GM18498 (cell line): ENCODE results near the gene SPEG.

Source experiments
- ATAC-seq: cut with Tn5 transposase; IDR thresholded peaks from one replicate; pipeline ENCODE4 v1.9.1; 2021; ENCODE audit warnings: mild to moderate bottlenecking, moderate library complexity; ENCODE audit not compliant: unreplicated experiment

Gene SPEG

DNA sequence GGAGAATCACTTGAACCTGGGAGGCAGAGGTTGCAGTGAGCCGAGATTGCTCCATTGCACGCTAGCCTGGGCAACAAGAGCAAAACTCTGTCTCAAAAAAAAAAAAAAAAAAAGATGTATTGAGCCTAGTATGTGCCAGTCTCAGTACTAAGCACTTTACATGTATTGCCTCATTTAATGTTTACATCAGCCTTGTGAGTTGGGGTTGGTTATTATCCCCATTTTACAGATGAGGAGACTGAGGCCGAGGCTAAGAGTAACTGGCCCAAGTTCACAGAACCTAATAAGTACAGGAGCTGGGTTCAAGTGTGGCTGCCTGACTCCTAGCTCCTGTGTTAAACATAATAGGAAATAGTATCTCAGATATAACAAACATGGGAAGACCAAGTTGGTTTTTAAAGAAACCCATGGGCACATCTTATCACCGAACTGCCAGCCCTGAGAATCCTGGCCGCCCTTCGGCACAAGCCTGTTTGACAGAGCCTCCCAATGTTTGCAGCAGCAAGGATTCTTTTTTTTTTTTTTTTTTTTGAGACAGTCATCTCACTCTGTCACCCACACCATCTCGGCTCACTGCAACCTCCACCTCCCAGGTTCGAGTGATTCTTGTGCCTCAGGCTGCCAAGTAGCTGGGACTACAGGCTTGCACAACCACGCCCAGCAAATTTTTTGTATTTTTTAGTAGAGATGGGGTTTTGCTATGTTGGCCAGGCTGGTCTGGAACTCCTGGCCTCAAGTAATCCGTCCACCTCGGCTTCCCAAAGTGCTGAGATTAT lies 39.8 kb downstream of the SPEG start:
- ATAC-seq, result no peak

DNA sequence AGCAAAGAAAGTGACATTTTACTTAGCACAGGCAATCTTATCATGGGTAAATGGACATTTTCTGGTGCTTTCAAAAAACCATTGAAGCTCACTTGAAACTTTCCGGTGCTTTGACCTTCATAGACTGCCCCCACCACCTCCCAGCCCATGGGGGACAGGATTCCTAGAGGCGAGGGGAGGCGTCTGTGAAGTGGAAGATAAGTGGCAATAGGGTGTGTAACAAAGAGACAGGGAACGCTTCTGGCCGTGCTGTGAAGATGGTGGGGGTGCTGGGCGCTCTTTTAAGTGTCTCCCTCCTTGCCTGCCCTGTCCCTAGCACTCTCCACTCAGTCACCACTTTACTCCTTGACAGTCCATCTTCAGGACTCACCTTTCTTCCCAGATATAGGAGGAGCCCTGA lies 40.6 kb downstream of the SPEG start:
- no peak for ATAC-seq

DNA sequence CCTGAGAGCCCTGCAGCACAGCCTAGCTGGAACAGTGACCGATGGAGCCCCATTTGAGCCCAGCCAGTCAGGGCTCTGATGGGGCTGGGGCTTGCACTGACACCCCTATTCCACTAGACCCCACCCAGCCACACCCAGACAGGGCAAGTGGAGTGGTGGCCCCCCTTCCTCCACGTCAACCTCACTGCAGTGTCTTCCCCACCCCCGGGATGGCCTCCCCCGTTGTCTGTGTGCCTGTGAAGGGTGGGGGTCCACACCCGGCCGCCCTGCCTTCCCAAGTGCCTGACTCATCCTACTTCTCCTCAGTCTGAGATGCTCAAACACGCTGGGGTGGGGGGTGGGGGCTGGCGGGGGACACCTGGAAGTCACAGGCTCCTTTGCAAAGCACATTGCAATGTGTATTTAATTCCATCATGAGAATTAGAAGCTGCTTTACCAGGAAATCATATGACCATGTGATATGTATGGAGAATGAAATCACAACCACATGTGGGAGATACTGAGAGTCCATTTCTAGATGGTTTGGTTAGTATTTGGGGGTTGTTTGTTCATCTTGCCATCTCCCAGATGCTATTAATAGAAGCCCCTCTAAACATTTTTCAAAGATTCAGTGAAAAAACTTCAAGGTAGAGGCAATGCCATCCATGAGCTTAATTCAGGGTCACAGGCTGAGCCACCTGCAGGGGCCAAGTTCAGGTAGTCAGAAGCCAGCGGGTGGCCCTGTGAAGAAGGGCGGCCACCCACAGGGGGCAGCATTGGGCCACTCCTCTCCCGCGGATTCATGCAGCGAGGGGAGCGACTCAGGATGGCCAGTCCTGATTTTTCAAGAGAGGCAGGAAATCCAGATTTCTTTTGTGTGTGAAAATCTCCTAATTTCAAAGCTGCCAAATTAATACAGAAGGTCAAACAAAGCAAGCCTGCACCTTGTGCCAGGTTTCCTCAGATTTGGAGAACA lies 41.3 kb downstream of the SPEG start:
- no peak for ATAC-seq

DNA sequence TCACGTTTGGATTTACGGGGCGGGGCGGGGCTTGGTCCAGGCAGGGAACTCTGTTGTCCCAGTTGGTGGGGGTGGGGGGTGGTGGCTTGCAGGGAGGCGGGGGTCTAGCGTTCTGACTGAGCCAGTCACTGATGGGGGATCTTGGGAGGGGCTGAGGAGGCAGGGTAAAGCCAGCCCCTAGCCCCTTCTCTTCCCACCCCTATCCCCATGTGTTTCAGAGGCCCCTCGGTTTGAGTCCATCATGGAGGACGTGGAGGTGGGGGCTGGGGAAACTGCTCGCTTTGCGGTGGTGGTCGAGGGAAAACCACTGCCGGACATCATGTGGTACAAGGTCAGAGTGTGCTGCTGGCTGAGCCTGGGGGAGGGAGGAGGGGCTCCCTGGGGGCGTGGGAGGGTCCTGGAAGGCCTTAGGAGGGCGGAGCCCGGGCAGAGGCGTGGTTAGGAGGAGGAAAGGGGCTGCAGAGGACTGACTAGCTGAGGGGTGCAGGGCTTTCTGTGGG lies 42.1 kb downstream of the SPEG start:
- ATAC-seq, result no peak

DNA sequence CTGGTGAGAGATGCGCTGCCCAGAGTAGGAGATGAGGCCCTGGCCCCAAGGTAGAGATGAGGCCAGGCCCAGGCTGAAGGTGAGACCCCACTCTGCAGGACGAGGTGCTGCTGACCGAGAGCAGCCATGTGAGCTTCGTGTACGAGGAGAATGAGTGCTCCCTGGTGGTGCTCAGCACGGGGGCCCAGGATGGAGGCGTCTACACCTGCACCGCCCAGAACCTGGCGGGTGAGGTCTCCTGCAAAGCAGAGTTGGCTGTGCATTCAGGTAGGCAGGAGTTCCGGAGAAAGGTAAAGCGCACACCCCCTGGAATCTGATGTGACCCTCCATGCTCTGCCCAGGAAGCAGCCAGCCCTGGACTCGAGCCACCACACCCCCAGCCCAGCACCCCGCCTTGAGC lies 42.5 kb downstream of the SPEG start:
- no peak for ATAC-seq

DNA sequence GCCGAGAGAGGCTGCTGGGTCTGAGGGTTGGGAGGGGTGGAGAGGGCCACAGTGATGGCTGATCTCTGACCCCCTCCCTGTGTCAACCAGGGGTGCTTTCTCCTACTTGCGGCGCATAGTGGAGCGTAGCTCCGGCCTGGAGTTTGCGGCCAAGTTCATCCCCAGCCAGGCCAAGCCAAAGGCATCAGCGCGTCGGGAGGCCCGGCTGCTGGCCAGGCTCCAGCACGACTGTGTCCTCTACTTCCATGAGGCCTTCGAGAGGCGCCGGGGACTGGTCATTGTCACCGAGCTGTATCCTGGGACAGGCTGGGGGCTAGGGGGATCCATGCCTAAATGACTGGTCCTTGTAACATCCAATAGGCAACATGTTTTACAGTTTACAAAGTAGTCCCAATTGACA lies 43.2 kb downstream of the SPEG start:
- ATAC-seq, result no peak

DNA sequence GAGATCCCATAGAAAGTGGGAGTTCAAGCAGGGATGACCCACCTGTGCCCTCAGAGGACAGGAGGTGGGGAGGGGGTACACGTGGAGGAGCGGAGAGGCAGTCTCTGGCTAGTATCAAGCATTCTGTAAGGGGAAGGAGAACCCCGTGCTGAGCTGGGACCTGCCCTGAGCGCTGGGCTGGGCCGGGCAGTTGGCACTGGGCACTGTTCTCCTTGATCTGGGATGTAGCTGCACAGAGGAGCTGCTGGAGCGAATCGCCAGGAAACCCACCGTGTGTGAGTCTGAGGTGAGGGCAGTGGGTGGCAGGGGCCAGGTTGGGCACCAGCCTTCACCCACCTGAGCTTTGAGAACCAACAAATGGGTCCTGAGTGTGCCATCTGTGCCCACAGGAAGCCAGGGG lies 44.3 kb downstream of the SPEG start:
- no peak for ATAC-seq

DNA sequence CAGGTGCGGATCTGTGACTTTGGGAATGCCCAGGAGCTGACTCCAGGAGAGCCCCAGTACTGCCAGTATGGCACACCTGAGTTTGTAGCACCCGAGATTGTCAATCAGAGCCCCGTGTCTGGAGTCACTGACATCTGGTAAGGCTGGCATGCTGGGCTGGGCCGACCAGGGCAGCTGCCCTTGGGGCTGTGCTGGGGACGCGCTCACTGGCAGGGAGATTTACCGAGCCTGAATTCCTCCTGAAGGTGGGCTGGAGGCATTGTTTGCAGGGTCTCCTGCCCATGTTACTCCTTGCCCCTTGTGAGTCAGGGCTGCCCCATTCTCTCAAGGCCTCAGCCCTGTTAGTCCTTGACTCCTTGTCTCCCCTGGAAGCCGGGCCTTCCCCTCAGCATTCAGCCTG lies 45.4 kb downstream of the SPEG start:
- no peak for ATAC-seq

DNA sequence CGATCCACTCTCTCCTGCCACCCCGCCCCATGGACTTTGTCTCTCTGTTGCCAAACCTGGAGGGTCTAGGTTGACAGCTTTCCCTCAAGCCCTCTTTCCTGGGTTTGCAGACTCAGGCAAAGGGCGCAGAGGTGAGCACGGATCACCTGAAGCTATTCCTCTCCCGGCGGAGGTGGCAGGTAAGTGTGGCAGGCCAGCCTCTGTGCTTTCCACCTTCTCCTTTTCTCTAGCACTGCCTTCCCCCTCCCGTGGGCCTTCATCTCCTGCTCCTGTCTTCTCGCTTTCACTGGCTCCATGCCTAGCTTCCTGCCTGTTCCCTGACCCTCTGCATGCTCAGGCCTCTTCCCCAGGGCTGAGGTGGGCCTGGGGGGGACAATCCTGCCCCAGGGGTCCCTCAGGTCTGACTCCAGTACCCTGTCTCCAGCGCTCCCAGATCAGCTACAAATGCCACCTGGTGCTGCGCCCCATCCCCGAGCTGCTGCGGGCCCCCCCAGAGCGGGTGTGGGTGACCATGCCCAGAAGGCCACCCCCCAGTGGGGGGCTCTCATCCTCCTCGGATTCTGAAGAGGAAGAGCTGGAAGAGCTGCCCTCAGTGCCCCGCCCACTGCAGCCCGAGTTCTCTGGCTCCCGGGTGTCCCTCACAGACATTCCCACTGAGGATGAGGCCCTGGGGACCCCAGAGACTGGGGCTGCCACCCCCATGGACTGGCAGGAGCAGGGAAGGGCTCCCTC lies 48.2 kb downstream of the SPEG start:
- ATAC-seq, result no peak

DNA sequence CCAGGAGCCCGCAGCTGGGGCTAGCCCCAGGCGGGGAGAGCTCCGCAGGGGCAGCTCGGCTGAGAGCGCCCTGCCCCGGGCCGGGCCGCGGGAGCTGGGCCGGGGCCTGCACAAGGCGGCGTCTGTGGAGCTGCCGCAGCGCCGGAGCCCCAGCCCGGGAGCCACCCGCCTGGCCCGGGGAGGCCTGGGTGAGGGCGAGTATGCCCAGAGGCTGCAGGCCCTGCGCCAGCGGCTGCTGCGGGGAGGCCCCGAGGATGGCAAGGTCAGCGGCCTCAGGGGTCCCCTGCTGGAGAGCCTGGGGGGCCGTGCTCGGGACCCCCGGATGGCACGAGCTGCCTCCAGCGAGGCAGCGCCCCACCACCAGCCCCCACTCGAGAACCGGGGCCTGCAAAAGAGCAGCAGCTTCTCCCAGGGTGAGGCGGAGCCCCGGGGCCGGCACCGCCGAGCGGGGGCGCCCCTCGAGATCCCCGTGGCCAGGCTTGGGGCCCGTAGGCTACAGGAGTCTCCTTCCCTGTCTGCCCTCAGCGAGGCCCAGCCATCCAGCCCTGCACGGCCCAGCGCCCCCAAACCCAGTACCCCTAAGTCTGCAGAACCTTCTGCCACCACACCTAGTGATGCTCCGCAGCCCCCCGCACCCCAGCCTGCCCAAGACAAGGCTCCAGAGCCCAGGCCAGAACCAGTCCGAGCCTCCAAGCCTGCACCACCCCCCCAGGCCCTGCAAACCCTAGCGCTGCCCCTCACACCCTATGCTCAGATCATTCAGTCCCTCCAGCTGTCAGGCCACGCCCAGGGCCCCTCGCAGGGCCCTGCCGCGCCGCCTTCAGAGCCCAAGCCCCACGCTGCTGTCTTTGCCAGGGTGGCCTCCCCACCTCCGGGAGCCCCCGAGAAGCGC lies 49.1 kb downstream of the SPEG start:
- no peak for ATAC-seq

DNA sequence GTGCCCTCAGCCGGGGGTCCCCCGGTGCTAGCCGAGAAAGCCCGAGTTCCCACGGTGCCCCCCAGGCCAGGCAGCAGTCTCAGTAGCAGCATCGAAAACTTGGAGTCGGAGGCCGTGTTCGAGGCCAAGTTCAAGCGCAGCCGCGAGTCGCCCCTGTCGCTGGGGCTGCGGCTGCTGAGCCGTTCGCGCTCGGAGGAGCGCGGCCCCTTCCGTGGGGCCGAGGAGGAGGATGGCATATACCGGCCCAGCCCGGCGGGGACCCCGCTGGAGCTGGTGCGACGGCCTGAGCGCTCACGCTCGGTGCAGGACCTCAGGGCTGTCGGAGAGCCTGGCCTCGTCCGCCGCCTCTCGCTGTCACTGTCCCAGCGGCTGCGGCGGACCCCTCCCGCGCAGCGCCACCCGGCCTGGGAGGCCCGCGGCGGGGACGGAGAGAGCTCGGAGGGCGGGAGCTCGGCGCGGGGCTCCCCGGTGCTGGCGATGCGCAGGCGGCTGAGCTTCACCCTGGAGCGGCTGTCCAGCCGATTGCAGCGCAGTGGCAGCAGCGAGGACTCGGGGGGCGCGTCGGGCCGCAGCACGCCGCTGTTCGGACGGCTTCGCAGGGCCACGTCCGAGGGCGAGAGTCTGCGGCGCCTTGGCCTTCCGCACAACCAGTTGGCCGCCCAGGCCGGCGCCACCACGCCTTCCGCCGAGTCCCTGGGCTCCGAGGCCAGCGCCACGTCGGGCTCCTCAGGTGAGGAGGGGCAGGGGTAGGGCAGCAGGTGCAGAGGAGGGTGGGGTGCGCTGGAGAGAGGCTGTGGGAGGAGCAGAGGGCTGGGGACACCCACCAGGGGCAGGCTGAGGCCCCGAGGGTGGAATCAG lies 49.9 kb downstream of the SPEG start:
- no peak for ATAC-seq

DNA sequence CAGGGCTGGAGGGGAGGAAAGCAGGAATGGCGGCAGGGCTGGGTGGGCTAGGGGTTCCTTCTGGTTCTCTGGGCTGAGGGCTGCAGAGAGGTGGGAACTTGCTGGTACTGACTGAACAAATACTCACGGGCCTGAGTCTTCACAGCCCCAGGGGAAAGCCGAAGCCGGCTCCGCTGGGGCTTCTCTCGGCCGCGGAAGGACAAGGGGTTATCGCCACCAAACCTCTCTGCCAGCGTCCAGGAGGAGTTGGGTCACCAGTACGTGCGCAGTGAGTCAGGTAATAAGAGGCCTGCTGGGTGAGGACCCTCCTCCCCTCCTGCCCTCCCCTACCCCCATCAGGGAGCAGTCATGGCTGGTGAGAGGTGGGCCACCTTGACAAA lies 50.5 kb downstream of the SPEG start:
- no peak for ATAC-seq

DNA sequence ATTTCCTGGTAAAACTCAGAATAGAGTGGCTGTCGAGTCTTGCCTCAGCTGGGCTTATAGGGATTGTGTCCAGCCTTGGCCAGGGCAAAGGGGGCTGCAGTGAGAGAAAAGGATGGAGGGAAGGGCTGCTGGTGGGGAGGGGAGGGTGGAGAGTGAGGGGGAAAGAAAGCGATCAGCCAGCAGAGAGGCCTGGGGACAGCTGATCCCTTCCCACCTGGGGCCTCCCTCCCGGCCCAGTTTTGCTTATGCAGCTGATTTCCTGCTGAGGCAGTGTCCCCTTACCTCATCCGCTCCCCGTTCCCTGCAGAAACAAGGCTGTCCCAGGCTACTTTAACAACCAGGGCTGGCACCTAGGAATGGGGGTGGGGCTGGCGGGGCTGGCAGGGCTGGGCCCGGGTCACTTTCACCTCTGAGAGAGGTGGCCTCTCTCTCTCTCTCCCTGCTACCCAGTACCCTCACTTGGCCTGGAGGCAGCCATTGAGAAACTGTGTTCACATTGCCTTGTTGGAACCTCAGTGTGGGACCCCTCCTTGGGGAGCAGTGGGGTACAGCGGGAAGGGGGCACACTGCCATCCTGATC lies 51.8 kb downstream of the SPEG start:
- no peak for ATAC-seq

DNA sequence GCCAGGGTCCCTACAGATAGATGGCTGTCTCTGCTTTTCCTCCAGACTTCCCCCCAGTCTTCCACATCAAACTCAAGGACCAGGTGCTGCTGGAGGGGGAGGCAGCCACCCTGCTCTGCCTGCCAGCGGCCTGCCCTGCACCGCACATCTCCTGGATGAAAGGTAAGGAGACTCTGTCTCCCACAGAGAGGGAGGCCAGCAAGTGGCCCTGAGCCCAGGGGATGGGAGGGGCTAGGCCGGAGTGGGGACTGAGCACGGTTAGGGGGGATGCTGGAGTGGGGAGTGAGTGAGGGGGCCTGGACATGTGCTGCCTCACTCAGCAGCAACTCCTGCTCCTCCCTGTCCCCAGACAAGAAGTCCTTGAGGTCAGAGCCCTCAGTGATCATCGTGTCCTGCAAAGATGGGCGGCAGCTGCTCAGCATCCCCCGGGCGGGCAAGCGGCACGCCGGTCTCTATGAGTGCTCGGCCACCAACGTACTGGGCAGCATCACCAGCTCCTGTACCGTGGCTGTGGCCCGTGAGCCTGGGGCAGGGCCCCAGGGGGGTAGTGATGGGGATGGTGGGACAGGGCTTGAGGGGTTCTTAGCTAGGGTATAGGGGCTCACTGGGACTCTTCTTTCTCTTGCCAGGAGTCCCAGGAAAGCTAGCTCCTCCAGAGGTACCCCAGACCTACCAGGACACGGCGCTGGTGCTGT lies 53.7 kb downstream of the SPEG start:
- ATAC-seq, result no peak

DNA sequence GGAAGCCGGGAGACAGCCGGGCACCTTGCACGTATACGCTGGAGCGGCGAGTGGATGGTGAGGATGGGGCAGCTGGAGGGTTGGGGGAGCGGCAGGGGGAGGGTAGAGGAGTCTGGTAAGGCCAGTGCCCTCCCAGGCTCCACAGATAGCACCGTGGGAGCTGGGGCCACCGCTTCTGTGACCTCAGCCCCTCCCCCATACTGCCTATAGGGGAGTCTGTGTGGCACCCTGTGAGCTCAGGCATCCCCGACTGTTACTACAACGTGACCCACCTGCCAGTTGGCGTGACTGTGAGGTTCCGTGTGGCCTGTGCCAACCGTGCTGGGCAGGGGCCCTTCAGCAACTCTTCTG lies 54.2 kb downstream of the SPEG start:
- ATAC-seq, result no peak

DNA sequence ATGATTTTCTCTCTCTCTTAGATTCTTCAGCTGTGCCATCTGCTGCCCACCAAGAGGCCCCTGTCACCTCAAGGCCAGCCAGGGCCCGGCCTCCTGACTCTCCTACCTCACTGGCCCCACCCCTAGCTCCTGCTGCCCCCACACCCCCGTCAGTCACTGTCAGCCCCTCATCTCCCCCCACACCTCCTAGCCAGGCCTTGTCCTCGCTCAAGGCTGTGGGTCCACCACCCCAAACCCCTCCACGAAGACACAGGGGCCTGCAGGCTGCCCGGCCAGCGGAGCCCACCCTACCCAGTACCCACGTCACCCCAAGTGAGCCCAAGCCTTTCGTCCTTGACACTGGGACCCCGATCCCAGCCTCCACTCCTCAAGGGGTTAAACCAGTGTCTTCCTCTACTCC lies 54.7 kb downstream of the SPEG start:
- ATAC-seq, result no peak

DNA sequence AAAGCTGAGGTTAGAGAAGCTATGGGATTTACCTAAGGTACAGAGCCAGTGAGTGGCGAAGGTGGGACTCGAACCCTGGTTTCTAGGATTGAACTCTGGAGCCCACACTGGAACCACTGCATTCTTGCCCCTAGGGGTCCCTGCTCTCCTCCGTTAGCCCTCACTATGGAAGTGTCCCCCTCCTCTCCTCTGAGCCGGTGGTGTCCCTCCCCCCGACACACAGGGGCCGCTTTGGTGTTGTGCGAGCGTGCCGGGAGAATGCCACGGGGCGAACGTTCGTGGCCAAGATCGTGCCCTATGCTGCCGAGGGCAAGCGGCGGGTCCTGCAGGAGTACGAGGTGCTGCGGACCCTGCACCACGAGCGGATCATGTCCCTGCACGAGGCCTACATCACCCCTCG lies 55.5 kb downstream of the SPEG start:
- no peak for ATAC-seq

DNA sequence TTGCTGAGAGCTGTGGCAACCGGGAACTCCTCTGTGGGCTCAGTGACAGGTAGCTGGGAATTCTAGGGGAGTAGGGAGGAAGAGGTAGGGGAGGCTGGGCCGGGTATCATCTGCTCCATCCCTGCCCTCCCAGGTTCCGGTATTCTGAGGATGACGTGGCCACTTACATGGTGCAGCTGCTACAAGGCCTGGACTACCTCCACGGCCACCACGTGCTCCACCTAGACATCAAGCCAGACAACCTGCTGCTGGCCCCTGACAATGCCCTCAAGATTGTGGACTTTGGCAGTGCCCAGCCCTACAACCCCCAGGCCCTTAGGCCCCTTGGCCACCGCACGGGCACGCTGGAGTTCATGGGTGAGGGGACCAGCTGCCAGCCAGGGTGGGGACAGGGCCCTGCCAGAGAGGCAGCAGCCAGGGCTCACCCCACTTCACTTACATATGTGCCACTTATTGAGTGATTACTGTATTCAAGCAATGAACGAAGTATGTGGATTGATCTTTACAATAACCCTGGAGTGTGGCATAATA lies 56.0 kb downstream of the SPEG start:
- ATAC-seq, result no peak
